Prostate gland (tissue), 2 donors: ENCODE results near the gene CHRD.

ENCODE experiments used
- CTCF ChIP-seq, 4 experiments: fragments of 200-600 bp in 2 of 4; fragments of 450-650 bp in 2 of 4; sonication (generic) in 2 of 4; IDR thresholded peaks; 1 replicate in 3 of 4; 2 replicates in 1 of 4; pipeline ENCODE4 v1.5.1; 2016 to 2019; ENCODE audit warnings: antibody characterized with exemption in 4 of 4, mild to moderate bottlenecking in 2 of 4, moderate library complexity in 2 of 4
- POLR2A ChIP-seq: fragments of 450-650 bp; IDR thresholded peaks from one replicate; pipeline ENCODE4 v1.6.1; 2016; ENCODE audit warnings: antibody characterized with exemption, mild to moderate bottlenecking
- POLR2AphosphoS5 ChIP-seq: sonication (generic); formaldehyde crosslinking; IDR thresholded peaks from one replicate; pipeline ENCODE4 v1.6.1; 2017; ENCODE audit warnings: antibody characterized with exemption

DNA sequence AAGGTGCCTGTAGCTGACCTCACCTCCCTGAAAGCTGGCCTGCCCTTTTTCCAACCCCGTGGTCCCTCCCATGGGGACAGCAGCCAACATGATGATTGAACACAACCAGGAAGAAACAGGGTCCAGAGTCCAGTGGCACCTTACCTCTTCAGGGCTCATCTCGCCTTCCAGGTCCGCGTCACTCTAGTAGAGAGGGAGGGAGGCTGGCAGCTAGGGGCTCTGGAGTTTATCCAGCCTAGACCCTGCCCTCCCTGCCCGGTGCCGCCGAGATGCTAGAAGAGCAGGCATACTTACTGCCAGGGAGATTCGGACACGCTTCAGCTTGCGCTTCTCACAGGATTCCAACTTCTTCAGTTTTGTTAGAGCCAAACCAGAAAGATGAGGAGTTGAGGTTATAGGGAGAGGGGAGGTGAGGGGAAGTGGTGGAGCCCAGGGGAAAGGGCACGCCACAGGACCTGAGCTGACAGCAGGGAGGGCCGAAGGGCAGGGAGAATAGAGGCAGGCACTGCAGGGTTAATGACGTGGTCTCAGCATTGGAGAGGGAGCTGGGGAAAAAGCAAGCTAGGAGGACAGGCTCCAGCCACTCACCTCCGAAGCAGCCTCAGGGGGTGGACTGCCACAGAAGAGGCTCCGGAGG, 27.6 kb upstream of the CHRD start:
- TF ChIP-seq CTCF (IDR thresholded peaks at IDR 0.05) = no peak
- no peak for TF ChIP-seq POLR2A
- no peak for TF ChIP-seq POLR2AphosphoS5
